Measurements from ENCODE around the gene RENBP.

Gene RENBP

DNA sequence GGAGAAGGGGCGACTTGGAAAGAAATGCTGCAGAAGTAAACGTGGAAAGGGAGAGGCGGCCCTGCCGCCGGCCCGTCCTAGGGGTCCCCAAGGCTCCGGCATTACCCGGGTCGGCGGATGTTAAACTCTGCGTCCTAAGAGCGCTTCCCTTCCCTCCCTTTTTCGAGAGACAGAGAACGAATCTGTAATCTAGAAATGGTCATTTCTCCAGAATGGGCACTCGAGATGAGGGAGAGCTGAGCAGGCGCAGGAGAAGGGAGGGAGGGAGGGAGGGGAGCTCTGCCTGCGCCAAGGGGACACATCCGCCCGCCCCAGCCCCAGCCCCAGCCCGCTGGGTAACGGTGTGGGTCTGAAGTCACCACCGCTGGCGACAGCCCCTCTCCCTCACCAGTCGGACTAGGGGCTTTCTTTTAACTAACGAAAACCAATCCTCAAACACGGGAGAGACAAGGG is 25.5 kb upstream of the RENBP start:
- H3K9ac ChIP-seq (ENCODE audit: low read length), result peak overlapping the region; percentile 60; the same call in 1 of the 2 replicates
- peak overlapping the region; percentile 69; the same call in 1 of the 2 replicates for H3K27ac ChIP-seq (ENCODE audit: low read length)
- peaks cover 21% of the 10 kb centered on the region for H3K4me1 ChIP-seq (ENCODE audit: low read length)
- H3K9me2 ChIP-seq (replicated peaks; ENCODE audit: insufficient read depth, low read length), result no peaks in the 10 kb centered on the region
- H3K36me3 ChIP-seq (replicated peaks; ENCODE audit: insufficient read depth, low read length), result no peaks in the 10 kb centered on the region
- no peak overlapping the region for H2AFZ ChIP-seq (ENCODE audit: low read length)
- TF ChIP-seq EZH2phosphoT487 (IDR thresholded peaks at IDR 0.05; ENCODE audit: low read length), result no peak
- no peak for TF ChIP-seq EZH2 (optimal IDR thresholded peaks at IDR 0.05; ENCODE audit: low read depth, low read length)
- TF ChIP-seq, protein P1, sequence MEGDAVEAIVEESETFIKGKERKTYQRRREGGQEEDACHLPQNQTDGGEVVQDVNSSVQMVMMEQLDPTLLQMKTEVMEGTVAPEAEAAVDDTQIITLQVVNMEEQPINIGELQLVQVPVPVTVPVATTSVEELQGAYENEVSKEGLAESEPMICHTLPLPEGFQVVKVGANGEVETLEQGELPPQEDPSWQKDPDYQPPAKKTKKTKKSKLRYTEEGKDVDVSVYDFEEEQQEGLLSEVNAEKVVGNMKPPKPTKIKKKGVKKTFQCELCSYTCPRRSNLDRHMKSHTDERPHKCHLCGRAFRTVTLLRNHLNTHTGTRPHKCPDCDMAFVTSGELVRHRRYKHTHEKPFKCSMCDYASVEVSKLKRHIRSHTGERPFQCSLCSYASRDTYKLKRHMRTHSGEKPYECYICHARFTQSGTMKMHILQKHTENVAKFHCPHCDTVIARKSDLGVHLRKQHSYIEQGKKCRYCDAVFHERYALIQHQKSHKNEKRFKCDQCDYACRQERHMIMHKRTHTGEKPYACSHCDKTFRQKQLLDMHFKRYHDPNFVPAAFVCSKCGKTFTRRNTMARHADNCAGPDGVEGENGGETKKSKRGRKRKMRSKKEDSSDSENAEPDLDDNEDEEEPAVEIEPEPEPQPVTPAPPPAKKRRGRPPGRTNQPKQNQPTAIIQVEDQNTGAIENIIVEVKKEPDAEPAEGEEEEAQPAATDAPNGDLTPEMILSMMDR (IDR thresholded peaks at IDR 0.05; ENCODE audit: low read length), result no peak
- no peak for DNase-seq
- no peaks in the 10 kb centered on the region for H3K9me3 ChIP-seq (replicated peaks; ENCODE audit: insufficient read depth, low read length)
- peak overlapping the region; percentile 88 for H3K4me2 ChIP-seq (ENCODE audit: low read depth, low read length)
- peaks cover 36% of the 10 kb centered on the region for H3F3A ChIP-seq (ENCODE audit: insufficient read depth, low read length)
- H3K79me2 ChIP-seq (ENCODE audit: low read length), result peaks cover 75% of the 10 kb centered on the region
- H3K4me3 ChIP-seq (ENCODE audit: low read length), result peak overlapping the region; percentile 94
- H4K20me1 ChIP-seq (ENCODE audit: insufficient read depth, low read length), result peaks cover 23% of the 10 kb centered on the region
- H3K27me3 ChIP-seq (replicated peaks; ENCODE audit: insufficient read depth, low read length), result no peaks in the 10 kb centered on the region

DNA sequence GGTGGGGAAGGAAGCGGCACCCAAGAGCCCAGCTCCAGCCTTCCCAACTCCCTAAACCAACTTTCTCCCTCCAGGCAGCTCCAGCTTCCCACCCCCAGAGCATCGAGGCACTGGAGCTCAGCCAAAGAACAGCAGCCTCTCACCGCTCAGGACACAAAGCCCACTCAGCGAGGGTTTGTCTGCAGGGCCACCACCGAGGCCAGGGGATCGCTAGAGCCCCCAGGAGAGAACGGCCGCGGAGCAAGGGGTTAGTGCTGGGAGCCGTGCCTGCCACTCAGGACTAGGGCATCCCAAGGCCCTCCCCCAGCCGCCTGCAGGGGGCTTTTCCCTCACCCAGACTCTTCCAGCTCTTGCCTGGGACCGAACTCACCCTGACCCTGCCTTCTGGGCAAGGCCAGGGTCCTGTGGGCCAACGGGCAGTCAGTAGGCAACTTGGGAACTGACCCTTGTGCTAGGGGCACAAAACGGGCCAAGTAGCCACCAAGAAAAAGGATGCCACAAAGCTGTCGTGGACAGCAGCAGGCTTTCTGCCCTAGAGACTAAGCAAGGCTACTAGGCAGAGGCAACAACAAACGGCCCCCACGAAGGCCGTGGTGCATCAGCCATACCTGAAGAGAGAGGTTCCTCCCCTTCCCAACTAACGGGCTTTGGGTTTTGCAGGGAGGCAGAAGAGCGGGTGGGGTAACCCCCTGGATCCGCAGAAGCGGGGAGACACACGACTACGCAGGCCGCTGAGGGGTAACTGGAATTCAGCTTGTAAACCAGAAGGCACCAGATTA is 24.9 kb upstream of the RENBP start:
- peak overlapping the region; percentile 88 for H3K4me2 ChIP-seq (ENCODE audit: low read depth, low read length)
- no peaks in the 10 kb centered on the region for H3K27me3 ChIP-seq (replicated peaks; ENCODE audit: insufficient read depth, low read length)
- H2AFZ ChIP-seq (ENCODE audit: low read length), result no peak overlapping the region
- H3K27ac ChIP-seq (ENCODE audit: low read length), result peak overlapping the region; percentile 69; the same call in 1 of the 2 replicates
- TF ChIP-seq, protein P1 (IDR thresholded peaks at IDR 0.05; ENCODE audit: low read length), result no peak
- TF ChIP-seq EZH2 (optimal IDR thresholded peaks at IDR 0.05; ENCODE audit: low read depth, low read length) (no peak), EZH2phosphoT487 (IDR thresholded peaks at IDR 0.05; ENCODE audit: low read length) (no peak)
- H3K36me3 ChIP-seq (replicated peaks; ENCODE audit: insufficient read depth, low read length), result no peaks in the 10 kb centered on the region
- no peak for DNase-seq
- H3K9me2 ChIP-seq (replicated peaks; ENCODE audit: insufficient read depth, low read length), result no peaks in the 10 kb centered on the region
- H3K79me2 ChIP-seq (ENCODE audit: low read length), result peaks cover 78% of the 10 kb centered on the region
- H3K9me3 ChIP-seq (replicated peaks; ENCODE audit: insufficient read depth, low read length), result no peaks in the 10 kb centered on the region
- peak overlapping the region; percentile 60 for H3K9ac ChIP-seq (ENCODE audit: low read length)
- H3K4me3 ChIP-seq (ENCODE audit: low read length), result peak overlapping the region; percentile 94
- peaks cover 36% of the 10 kb centered on the region for H3F3A ChIP-seq (ENCODE audit: insufficient read depth, low read length)
- peaks cover 23% of the 10 kb centered on the region for H4K20me1 ChIP-seq (ENCODE audit: insufficient read depth, low read length)
- peaks cover 21% of the 10 kb centered on the region for H3K4me1 ChIP-seq (ENCODE audit: low read length)

DNA sequence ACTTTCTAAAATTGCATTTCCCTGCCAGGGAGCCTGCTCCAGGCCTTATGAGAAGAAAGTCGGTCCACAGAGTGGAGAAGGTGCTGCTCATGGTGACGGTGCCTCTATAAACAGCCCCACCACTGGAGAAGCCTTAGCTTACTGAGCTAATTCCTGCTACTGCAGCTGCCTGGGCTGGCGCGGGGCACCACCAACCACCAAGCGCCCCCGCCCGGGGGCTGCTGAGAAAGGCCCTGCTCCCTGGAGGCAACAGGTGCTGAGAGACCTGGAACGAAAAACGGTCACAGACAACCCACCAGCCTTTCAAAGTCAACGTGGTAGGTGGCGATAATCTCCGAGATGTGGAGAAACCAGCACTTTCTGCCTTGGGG is 24.3 kb upstream of the RENBP start:
- peaks cover 20% of the 10 kb centered on the region for H3K4me1 ChIP-seq (ENCODE audit: low read length)
- peak overlapping the region; percentile 88 for H3K4me2 ChIP-seq (ENCODE audit: low read depth, low read length)
- no peaks in the 10 kb centered on the region for H3K9me3 ChIP-seq (replicated peaks; ENCODE audit: insufficient read depth, low read length)
- no peaks in the 10 kb centered on the region for H3K27me3 ChIP-seq (replicated peaks; ENCODE audit: insufficient read depth, low read length)
- H3K9me2 ChIP-seq (replicated peaks; ENCODE audit: insufficient read depth, low read length), result no peaks in the 10 kb centered on the region
- peak overlapping the region; percentile 69; the same call in 1 of the 2 replicates for H3K27ac ChIP-seq (ENCODE audit: low read length)
- peaks cover 23% of the 10 kb centered on the region for H4K20me1 ChIP-seq (ENCODE audit: insufficient read depth, low read length)
- peak overlapping the region; percentile 60 for H3K9ac ChIP-seq (ENCODE audit: low read length)
- no peak for TF ChIP-seq EZH2phosphoT487 (IDR thresholded peaks at IDR 0.05; ENCODE audit: low read length)
- TF ChIP-seq, protein P1 (IDR thresholded peaks at IDR 0.05; ENCODE audit: low read length), result peak; percentile 39
- H3K4me3 ChIP-seq (ENCODE audit: low read length), result peak overlapping the region; percentile 94
- DNase-seq, result peak; percentile 84
- H2AFZ ChIP-seq (ENCODE audit: low read length), result no peak overlapping the region
- H3F3A ChIP-seq (ENCODE audit: insufficient read depth, low read length), result peaks cover 36% of the 10 kb centered on the region
- peaks cover 80% of the 10 kb centered on the region for H3K79me2 ChIP-seq (ENCODE audit: low read length)
- H3K36me3 ChIP-seq (replicated peaks; ENCODE audit: insufficient read depth, low read length), result no peaks in the 10 kb centered on the region

Measured in MM.1S (cell line).